ENCODE data around the gene PIK3R6. TPM values are rescaled to one million over a fixed set of nuclear protein-coding genes. Genes with fewer than 3 reads are reported as not detected.

PIK3R6 gene
- polyA plus RNA-seq, 1 donor (not counting 4 experiments of a cell fraction or from before 2014, with no cell fraction given) = 0.03 TPM

- no peak for FAIRE-seq
- DNase-seq (ENCODE audit: low read depth, low spot score) = no peak
These were observed 37.3 kb downstream of the PIK3R6 start for GRCh38 chr17:8830141-8830540.

GRCh38 chr17:8829036-8829941 lies 38.2 kb downstream of the PIK3R6 start:
- no peak for DNase-seq (ENCODE audit: low read depth, low spot score)
- H3K9ac ChIP-seq (ENCODE audit: control insufficient read depth, extremely low read depth, insufficient read depth, low read length) = no peak overlapping the region
- H3K79me2 ChIP-seq (ENCODE audit: control insufficient read depth, insufficient read depth, low read length) = no peaks in the 10 kb centered on the region
- H3K36me3 ChIP-seq (ENCODE audit: control insufficient read depth in 2 of 2, extremely low read depth in 1 of 2, insufficient read depth in 2 of 2, low read length in 2 of 2) = no peaks in the 10 kb centered on the region
- TF ChIP-seq CTCF (optimal IDR thresholded peaks at IDR 0.05 in 1 of 3, IDR thresholded peaks at IDR 0.05 in 1 of 3, conservative IDR thresholded peaks at IDR 0.05 in 1 of 3; ENCODE audit: extremely low read depth in 1 of 3, insufficient read depth in 2 of 3, low read length in 3 of 3) (no peak), EZH2 (IDR thresholded peaks at IDR 0.05; ENCODE audit: low read length) (no peak)
- no peak overlapping the region for H2AFZ ChIP-seq (ENCODE audit: control insufficient read depth, low read length)
- H3K4me1 ChIP-seq (ENCODE audit: control insufficient read depth, extremely low read depth, insufficient read depth, low read length) = no peaks in the 10 kb centered on the region
- H3K9me1 ChIP-seq (ENCODE audit: control insufficient read depth, extremely low read depth, insufficient read depth, low read length) = no peaks in the 10 kb centered on the region
- H3K9me3 ChIP-seq (ENCODE audit: control insufficient read depth, low read depth, low read length) = peaks cover 2% of the 10 kb centered on the region
- no peak overlapping the region for H3K27ac ChIP-seq (ENCODE audit: control insufficient read depth, insufficient read depth, low read length)
- no peak overlapping the region for H3K4me3 ChIP-seq (ENCODE audit: control insufficient read depth in 2 of 3, extremely low read depth in 1 of 3, insufficient read depth in 2 of 3, low read depth in 1 of 3, low read length in 3 of 3)
- no peak overlapping the region for H3K4me2 ChIP-seq (ENCODE audit: control insufficient read depth, extremely low read depth, insufficient read depth, low read depth, low read length)
- no peak for FAIRE-seq
- no peaks in the 10 kb centered on the region for H3K27me3 ChIP-seq (ENCODE audit: control insufficient read depth, extremely low read depth, insufficient read depth, low read length)
- dilution Hi-C loops (cut with MboI; ENCODE audit: extremely low pct_ligation_motif_present, low sequenced_read_pairs) = no loop called here
- no peaks in the 10 kb centered on the region for H4K20me1 ChIP-seq (ENCODE audit: control insufficient read depth, extremely low read depth, insufficient read depth, low read length)

More at GRCh38 chr17:8830141-8830540, 37.3 kb downstream of the PIK3R6 start:
- Histone ChIP-seq H3K9ac (ENCODE audit: control insufficient read depth, extremely low read depth, insufficient read depth, low read length) (no peak overlapping the region), H3K4me2 (ENCODE audit: control insufficient read depth, extremely low read depth, insufficient read depth, low read depth, low read length) (no peak overlapping the region), H3K9me3 (ENCODE audit: control insufficient read depth, low read depth, low read length) (peaks cover 2% of the 10 kb centered on the region), H3K27me3 (ENCODE audit: control insufficient read depth, extremely low read depth, insufficient read depth, low read length) (no peaks in the 10 kb centered on the region), H3K36me3 (ENCODE audit: control insufficient read depth in 2 of 2, extremely low read depth in 1 of 2, insufficient read depth in 2 of 2, low read length in 2 of 2) (no peaks in the 10 kb centered on the region), H4K20me1 (ENCODE audit: control insufficient read depth, extremely low read depth, insufficient read depth, low read length) (no peaks in the 10 kb centered on the region), H3K9me1 (ENCODE audit: control insufficient read depth, extremely low read depth, insufficient read depth, low read length) (no peaks in the 10 kb centered on the region), H3K4me1 (ENCODE audit: control insufficient read depth, extremely low read depth, insufficient read depth, low read length) (no peaks in the 10 kb centered on the region), H3K4me3 (ENCODE audit: control insufficient read depth in 2 of 3, extremely low read depth in 1 of 3, insufficient read depth in 2 of 3, low read depth in 1 of 3, low read length in 3 of 3) (no peak overlapping the region), H3K27ac (ENCODE audit: control insufficient read depth, insufficient read depth, low read length) (no peak overlapping the region), H2AFZ (ENCODE audit: control insufficient read depth, low read length) (no peak overlapping the region), H3K79me2 (ENCODE audit: control insufficient read depth, insufficient read depth, low read length) (no peaks in the 10 kb centered on the region)
- dilution Hi-C loops (cut with MboI; ENCODE audit: extremely low pct_ligation_motif_present, low sequenced_read_pairs) = no loop called here
- TF ChIP-seq CTCF (optimal IDR thresholded peaks at IDR 0.05 in 1 of 3, IDR thresholded peaks at IDR 0.05 in 1 of 3, conservative IDR thresholded peaks at IDR 0.05 in 1 of 3; ENCODE audit: extremely low read depth in 1 of 3, insufficient read depth in 2 of 3, low read length in 3 of 3) (no peak), EZH2 (IDR thresholded peaks at IDR 0.05; ENCODE audit: low read length) (no peak)
